Measurements from ENCODE around the gene RBM39. TPM values are rescaled to one million over a fixed set of nuclear protein-coding genes. Genes with fewer than 3 reads are reported as not detected.
A peak's percentile ranks its signal among the peaks of the same experiment; 100 is the strongest.

The RBM39 gene
- total and polyA plus RNA-seq, 2 of the 13 experiments (the other 11 are each of a cell fraction or from before 2014, with no cell fraction given) = 788 to 920 TPM

DNA sequence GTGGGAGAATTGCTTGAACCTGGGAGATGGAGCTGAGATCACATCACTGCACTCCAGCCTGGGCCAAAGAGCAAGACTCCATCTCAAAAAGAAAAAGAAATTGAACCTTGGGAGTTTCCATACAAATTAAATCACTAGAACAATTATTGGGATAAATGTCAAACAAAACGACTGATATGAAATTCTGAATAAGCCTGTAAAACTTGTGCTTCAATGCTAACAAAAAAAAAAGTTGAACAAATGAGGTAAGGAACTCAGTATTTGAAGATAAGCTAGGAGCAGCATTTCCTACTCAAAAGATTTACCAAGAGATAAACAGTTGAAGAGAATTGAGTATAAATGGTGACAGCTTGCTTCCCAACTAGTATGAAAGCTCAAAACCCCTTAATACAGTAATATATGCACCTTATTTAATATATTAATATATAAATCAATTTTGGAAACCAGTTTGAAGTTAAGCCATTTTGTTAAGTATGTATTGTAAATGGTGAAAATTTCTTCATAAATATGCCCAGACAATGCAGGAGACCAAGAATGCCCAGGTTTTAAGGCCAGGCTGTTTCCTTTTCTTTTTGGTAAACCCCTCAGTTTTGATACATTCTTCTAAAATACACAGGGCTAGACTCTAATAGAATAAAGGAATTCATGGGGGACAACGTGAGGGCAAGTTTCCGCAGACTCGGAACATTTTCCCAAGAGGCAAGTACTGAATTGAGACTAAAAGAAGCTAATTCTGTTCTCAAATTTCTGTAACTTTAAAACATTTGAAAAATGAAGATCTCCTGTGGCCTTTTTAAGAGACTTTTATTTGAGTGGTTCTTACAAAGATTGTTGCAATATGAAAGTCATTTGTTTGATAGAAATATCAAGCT, 39.0 kb downstream of the RBM39 start (continued):
- TF ChIP-seq RELA (CRISPR knock-in tag; IDR thresholded peaks at IDR 0.05) (no peak), SMAD3 (CRISPR knock-in tag; IDR thresholded peaks at IDR 0.05) (0 out of 2 replicates have a peak, but pooled peaks have one; percentile 2), SRSF4 (IDR thresholded peaks at IDR 0.05; ENCODE audit: low read depth, low read length, poor library complexity, severe bottlenecking) (peak; percentile 96), CREB1 (IDR thresholded peaks at IDR 0.05) (no peak), CREB1 (CRISPR knock-in tag; IDR thresholded peaks at IDR 0.05) (peak; percentile 10; the same call in 1 of the 2 replicates), NR2F2 (IDR thresholded peaks at IDR 0.05; ENCODE audit: borderline replicate concordance, low read depth) (0 out of 2 replicates have a peak, but pooled peaks have one; percentile 18), MED13 (CRISPR knock-in tag; IDR thresholded peaks at IDR 0.05) (no peak), RARA (CRISPR knock-in tag; IDR thresholded peaks at IDR 0.05) (no peak), POLR2G (IDR thresholded peaks at IDR 0.05; ENCODE audit: low read depth, low read length) (peak; percentile 23), ELF4 (CRISPR knock-in tag; IDR thresholded peaks at IDR 0.05; ENCODE audit: borderline replicate concordance) (no peak), PRMT3 (CRISPR knock-in tag; IDR thresholded peaks at IDR 0.05; ENCODE audit: borderline replicate concordance, low read depth) (no peak), SP2 (CRISPR knock-in tag; IDR thresholded peaks at IDR 0.05) (no peak), AGO2 (optimal IDR thresholded peaks at IDR 0.05; ENCODE audit: low read depth, low read length) (peak; percentile 96), TCF7L2 (IDR thresholded peaks at IDR 0.05; ENCODE audit: low read depth, low read length) (0 out of 2 replicates have a peak, but pooled peaks have one; percentile 31), MAFK (conservative IDR thresholded peaks at IDR 0.05 in 1 of 2, IDR thresholded peaks at IDR 0.05 in 1 of 2; ENCODE audit: low read length in 2 of 2) (peak; percentile 9 to 40; a peak in 2 of 4 replicates), NR2F1 (CRISPR knock-in tag; IDR thresholded peaks at IDR 0.05) (peak in 1 of 2 experiments; percentile 1; a peak in 1 of 4 replicates), MAFF (IDR thresholded peaks at IDR 0.05; ENCODE audit: low read depth, low read length) (peak; percentile 35; the same call in 1 of the 2 replicates), SNRNP70 (IDR thresholded peaks at IDR 0.05; ENCODE audit: low read depth, low read length) (0 out of 2 replicates have a peak, but pooled peaks have one; percentile 36), NFKBIZ (CRISPR knock-in tag; IDR thresholded peaks at IDR 0.05) (no peak)
- TF ChIP-seq, protein P1, sequence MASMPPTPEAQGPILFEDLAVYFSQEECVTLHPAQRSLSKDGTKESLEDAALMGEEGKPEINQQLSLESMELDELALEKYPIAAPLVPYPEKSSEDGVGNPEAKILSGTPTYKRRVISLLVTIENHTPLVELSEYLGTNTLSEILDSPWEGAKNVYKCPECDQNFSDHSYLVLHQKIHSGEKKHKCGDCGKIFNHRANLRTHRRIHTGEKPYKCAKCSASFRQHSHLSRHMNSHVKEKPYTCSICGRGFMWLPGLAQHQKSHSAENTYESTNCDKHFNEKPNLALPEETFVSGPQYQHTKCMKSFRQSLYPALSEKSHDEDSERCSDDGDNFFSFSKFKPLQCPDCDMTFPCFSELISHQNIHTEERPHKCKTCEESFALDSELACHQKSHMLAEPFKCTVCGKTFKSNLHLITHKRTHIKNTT (CRISPR knock-in tag; IDR thresholded peaks at IDR 0.05) = no peak
- TF ChIP-seq, protein P2, sequence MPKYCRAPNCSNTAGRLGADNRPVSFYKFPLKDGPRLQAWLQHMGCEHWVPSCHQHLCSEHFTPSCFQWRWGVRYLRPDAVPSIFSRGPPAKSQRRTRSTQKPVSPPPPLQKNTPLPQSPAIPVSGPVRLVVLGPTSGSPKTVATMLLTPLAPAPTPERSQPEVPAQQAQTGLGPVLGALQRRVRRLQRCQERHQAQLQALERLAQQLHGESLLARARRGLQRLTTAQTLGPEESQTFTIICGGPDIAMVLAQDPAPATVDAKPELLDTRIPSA (CRISPR knock-in tag; IDR thresholded peaks at IDR 0.05; ENCODE audit: borderline replicate concordance) = no peak
